T-helper 2 cell treated with Interferon-gamma antibody and Interleukin-4, amounts not matched to agents 5 μg/mL and 100 μg/mL, for 36 hours (primary cell): ENCODE measurements around the gene TSHR.
"Not testable (repeated sequence)": the region's sequence is repeated elsewhere in the genome, so short reads cannot be mapped to it uniquely, and the experiment has no call there.

Experiments used
- DNase-seq: peaks from one replicate; pipeline ENCODE4 v3.0.0; 2021; ENCODE audit warnings: low spot score
- H3K27ac Mint-ChIP-seq: one replicate; pipeline ENCODE4 v1.8.0; 2021; ENCODE audit warnings: mild to moderate bottlenecking, mixed read lengths
- H3K27me3 Mint-ChIP-seq: one replicate; pipeline ENCODE4 v1.8.0; 2021; ENCODE audit warnings: low read depth, mixed read lengths
- H3K36me3 Mint-ChIP-seq: one replicate; pipeline ENCODE4 v1.8.0; 2021; ENCODE audit warnings: low read depth, mixed read lengths
- H3K4me1 Mint-ChIP-seq: one replicate; pipeline ENCODE4 v1.8.0; 2021; ENCODE audit warnings: low read depth, mixed read lengths
- H3K4me3 Mint-ChIP-seq: one replicate; pipeline ENCODE4 v1.8.0; 2022; ENCODE audit warnings: mild to moderate bottlenecking, moderate library complexity, mixed read lengths
- H3K9me3 Mint-ChIP-seq: one replicate; pipeline ENCODE4 v1.8.0; 2021; ENCODE audit warnings: mixed read lengths

The TSHR gene

GRCh38 chr14:81093651-81094050, 138.2 kb downstream of the TSHR start:
- H3K4me3 Mint-ChIP-seq, result no peak overlapping the region
- no peaks in the 10 kb centered on the region for H3K36me3 Mint-ChIP-seq
- H3K9me3 Mint-ChIP-seq, result no peaks in the 10 kb centered on the region
- no peak overlapping the region for H3K27ac Mint-ChIP-seq
- no peak for DNase-seq
- no peaks in the 10 kb centered on the region for H3K27me3 Mint-ChIP-seq
- H3K4me1 Mint-ChIP-seq, result no peaks in the 10 kb centered on the region

- Mint-ChIP-seq H3K36me3 (no peaks in the 10 kb centered on the region), H3K4me1 (no peaks in the 10 kb centered on the region), H3K27ac (no peak overlapping the region), H3K27me3 (no peaks in the 10 kb centered on the region), H3K9me3 (no peaks in the 10 kb centered on the region), H3K4me3 (no peak overlapping the region)
- DNase-seq, result no peak
Observed at GRCh38 chr14:81095539-81095938, 140.1 kb downstream of the TSHR start.

- Mint-ChIP-seq H3K9me3 (no peaks in the 10 kb centered on the region), H3K36me3 (no peaks in the 10 kb centered on the region)
Observed at GRCh38 chr14:81096656-81097055, 141.2 kb downstream of the TSHR start.

GRCh38 chr14:81102217-81102616, 146.8 kb downstream of the TSHR start:
- no peak for DNase-seq
- Mint-ChIP-seq H3K27me3 (no peaks in the 10 kb centered on the region), H3K4me1 (no peaks in the 10 kb centered on the region), H3K27ac (no peak overlapping the region), H3K4me3 (no peak overlapping the region), H3K9me3 (no peaks in the 10 kb centered on the region), H3K36me3 (no peaks in the 10 kb centered on the region)

More at GRCh38 chr14:81096656-81097055, 141.2 kb downstream of the TSHR start:
- H3K4me3 Mint-ChIP-seq, result no peak overlapping the region
- no peaks in the 10 kb centered on the region for H3K4me1 Mint-ChIP-seq
- H3K27me3 Mint-ChIP-seq, result no peaks in the 10 kb centered on the region
- no peak overlapping the region for H3K27ac Mint-ChIP-seq
- no peak for DNase-seq

- no peak overlapping the region for H3K4me3 Mint-ChIP-seq
- no peak overlapping the region for H3K27ac Mint-ChIP-seq
- H3K36me3 Mint-ChIP-seq, result no peaks in the 10 kb centered on the region
- H3K27me3 Mint-ChIP-seq, result no peaks in the 10 kb centered on the region
- H3K4me1 Mint-ChIP-seq, result no peaks in the 10 kb centered on the region
- no peaks in the 10 kb centered on the region for H3K9me3 Mint-ChIP-seq
- no peak for DNase-seq
Observed at GRCh38 chr14:81103443-81103842, 148.0 kb downstream of the TSHR start.

- H3K27me3 Mint-ChIP-seq, result no peaks in the 10 kb centered on the region
- no peaks in the 10 kb centered on the region for H3K9me3 Mint-ChIP-seq
- H3K36me3 Mint-ChIP-seq, result no peaks in the 10 kb centered on the region
- no peak overlapping the region for H3K27ac Mint-ChIP-seq
- H3K4me3 Mint-ChIP-seq, result no peak overlapping the region
- H3K4me1 Mint-ChIP-seq, result no peaks in the 10 kb centered on the region
- DNase-seq, result no peak
Observed at GRCh38 chr14:81105378-81105777, 150.0 kb downstream of the TSHR start.

GRCh38 chr14:81105961-81106360, 150.5 kb downstream of the TSHR start:
- H3K9me3 Mint-ChIP-seq, result no peaks in the 10 kb centered on the region
- H3K4me3 Mint-ChIP-seq, result no peak overlapping the region
- no peaks in the 10 kb centered on the region for H3K27me3 Mint-ChIP-seq
- H3K4me1 Mint-ChIP-seq, result no peaks in the 10 kb centered on the region
- H3K36me3 Mint-ChIP-seq, result no peaks in the 10 kb centered on the region
- no peak overlapping the region for H3K27ac Mint-ChIP-seq
- no peak for DNase-seq

GRCh38 chr14:81110186-81110585, 154.8 kb downstream of the TSHR start:
- Mint-ChIP-seq H3K4me1 (no peaks in the 10 kb centered on the region), H3K27ac (no peak overlapping the region), H3K9me3 (no peaks in the 10 kb centered on the region), H3K36me3 (no peaks in the 10 kb centered on the region), H3K27me3 (no peaks in the 10 kb centered on the region), H3K4me3 (no peak overlapping the region)
- DNase-seq, result no peak

- Mint-ChIP-seq H3K4me1 (no peaks in the 10 kb centered on the region), H3K27me3 (no peaks in the 10 kb centered on the region), H3K36me3 (no peaks in the 10 kb centered on the region), H3K4me3 (no peak overlapping the region), H3K27ac (no peak overlapping the region), H3K9me3 (no peaks in the 10 kb centered on the region)
- DNase-seq, result no peak
Observed at GRCh38 chr14:81113176-81113575, 157.8 kb downstream of the TSHR start.

GRCh38 chr14:81113945-81114820, 158.8 kb downstream of the TSHR start:
- H3K4me1 Mint-ChIP-seq, H3K27me3 Mint-ChIP-seq, H3K27ac Mint-ChIP-seq: not testable (repeated sequence)

GRCh38 chr14:81120501-81120900, 165.1 kb downstream of the TSHR start:
- Mint-ChIP-seq H3K36me3 (peaks cover 2% of the 10 kb centered on the region), H3K27me3 (no peaks in the 10 kb centered on the region), H3K9me3 (no peaks in the 10 kb centered on the region), H3K4me1 (peaks cover 7% of the 10 kb centered on the region), H3K4me3 (no peak overlapping the region), H3K27ac (no peak overlapping the region)
- no peak for DNase-seq

More at GRCh38 chr14:81113945-81114820, 158.8 kb downstream of the TSHR start:
- not testable (repeated sequence) for H3K36me3 Mint-ChIP-seq, H3K9me3 Mint-ChIP-seq, H3K4me3 Mint-ChIP-seq, DNase-seq

- H3K4me1 Mint-ChIP-seq, result peaks cover 7% of the 10 kb centered on the region
- H3K9me3 Mint-ChIP-seq, result no peaks in the 10 kb centered on the region
- H3K36me3 Mint-ChIP-seq, result peaks cover 2% of the 10 kb centered on the region
- H3K27me3 Mint-ChIP-seq, result peaks cover 1% of the 10 kb centered on the region
- H3K27ac Mint-ChIP-seq, result no peak overlapping the region
- DNase-seq, result no peak
- no peak overlapping the region for H3K4me3 Mint-ChIP-seq
Observed at GRCh38 chr14:81122326-81122725, 166.9 kb downstream of the TSHR start.

GRCh38 chr14:81123811-81124210, 168.4 kb downstream of the TSHR start:
- Mint-ChIP-seq H3K27ac (no peak overlapping the region), H3K4me1 (peaks cover 7% of the 10 kb centered on the region), H3K4me3 (no peak overlapping the region), H3K36me3 (peaks cover 2% of the 10 kb centered on the region), H3K9me3 (no peaks in the 10 kb centered on the region), H3K27me3 (peaks cover 1% of the 10 kb centered on the region)
- no peak for DNase-seq

- Mint-ChIP-seq H3K4me1 (peaks cover 7% of the 10 kb centered on the region), H3K4me3 (no peak overlapping the region), H3K27me3 (peaks cover 1% of the 10 kb centered on the region), H3K36me3 (peaks cover 2% of the 10 kb centered on the region), H3K9me3 (no peaks in the 10 kb centered on the region), H3K27ac (no peak overlapping the region)
- DNase-seq, result no peak
Observed at GRCh38 chr14:81125536-81125935, 170.1 kb downstream of the TSHR start.

GRCh38 chr14:81127785-81128184, 172.4 kb downstream of the TSHR start:
- no peak overlapping the region for H3K4me3 Mint-ChIP-seq
- no peaks in the 10 kb centered on the region for H3K9me3 Mint-ChIP-seq
- H3K4me1 Mint-ChIP-seq, result no peaks in the 10 kb centered on the region
- DNase-seq, result no peak
- H3K27ac Mint-ChIP-seq, result no peak overlapping the region
- H3K36me3 Mint-ChIP-seq, result no peaks in the 10 kb centered on the region
- peaks cover 1% of the 10 kb centered on the region for H3K27me3 Mint-ChIP-seq
